HepG2 (cell line): ENCODE data around the gene BPI.

Experiments used
- ETS1 ChIP-seq: sonication (generic); formaldehyde crosslinking; IDR thresholded peaks from 2 replicates; pipeline ENCODE4 v1.4.0; 2020; ENCODE audit warnings: missing genetic modification reagents
- MLLT10 ChIP-seq: sonication (generic); formaldehyde crosslinking; IDR thresholded peaks from 2 replicates; pipeline ENCODE4 v1.4.0; 2020; ENCODE audit warnings: missing genetic modification reagents
- POLR2A ChIP-seq, 2 experiments: IDR thresholded peaks; 2 replicates each; pipeline ENCODE4 v1.6.1; 2011; ENCODE audit warnings: low read depth in 2 of 2, low read length in 2 of 2, mild to moderate bottlenecking in 1 of 2, moderate library complexity in 1 of 2; ENCODE audit not compliant: insufficient read depth in 1 of 2
- POLR2AphosphoS5 ChIP-seq: IDR thresholded peaks from 2 replicates; pipeline ENCODE4 v1.6.1; 2012; ENCODE audit warnings: low read depth, low read length
- RARG ChIP-seq: sonication (generic); formaldehyde crosslinking; IDR thresholded peaks from 2 replicates; pipeline ENCODE4 v1.4.0; 2020; ENCODE audit warnings: low read depth, mild to moderate bottlenecking, missing genetic modification reagents
- ZFP36L2 ChIP-seq: sonication (generic); formaldehyde crosslinking; IDR thresholded peaks from 2 replicates; pipeline ENCODE4 v1.4.0; 2020; ENCODE audit warnings: missing genetic modification reagents
- ZNF704 ChIP-seq: sonication (generic); formaldehyde crosslinking; IDR thresholded peaks from 2 replicates; pipeline ENCODE4 v1.8.1; 2023; ENCODE audit warnings: mild to moderate bottlenecking, inconsistent platforms, moderate library complexity, missing genetic modification reagents, borderline replicate concordance

GRCh38 chr20:38349856-38350255 is 45.9 kb downstream of the BPI start:
- TF ChIP-seq POLR2AphosphoS5 (no peak), POLR2A (IDR thresholded peaks at IDR 0.05; ENCODE audit: insufficient read depth in 1 of 2, low read depth in 2 of 2, low read length in 2 of 2) (no peak), ZNF704 (CRISPR knock-in tag) (no peak), ZFP36L2 (CRISPR knock-in tag) (no peak), MLLT10 (CRISPR knock-in tag) (no peak), RARG (CRISPR knock-in tag) (no peak), ETS1 (CRISPR knock-in tag) (no peak)
